K562 (cell line): ENCODE measurements around the gene COX10. TPM values are rescaled to one million over a fixed set of nuclear protein-coding genes. Genes with fewer than 3 reads are reported as not detected.

ENCODE experiments used
- ATAC-seq: fragments of 200-7000 bp; cut with Tn5 transposase; 3 replicates; pipeline ENCODE4 v1.9.1; 2020; ENCODE audit warnings: moderate library complexity
- BruUV-seq: library from RNA; stranded (reverse); fragments of 400-500 nt; replicated peaks from 2 replicates; lab custom pipeline; 2021; lab: Mats Ljungman, UMichigan
- CTCF ChIA-PET: fragments of 300-600 bp; formaldehyde crosslinking; extraction: SDS; loops from one replicate; lab custom pipeline; 2021; ENCODE audit warnings: low intra/inter-chr PET ratio; lab: Yijun Ruan, JAX
- POLR2A ChIA-PET: fragments of 300-600, 350-650 bp; sonication (Branson Sonifier 250); formaldehyde crosslinking; extraction: SDS; loops from one replicate; lab custom pipeline; 2021; ENCODE audit warnings: antibody characterized with exemption, inconsistent platforms; lab: Yijun Ruan, JAX
- DNase-seq, 4 experiments: peaks; one replicate each; pipeline versions ENCODE4 v3.0.0 to v3.0.0-alpha.2; 2011 to 2018; ENCODE audit warnings: low spot score in 3 of 4, mixed read lengths in 3 of 4; ENCODE audit errors: extremely low read depth in 1 of 4
- FAIRE-seq: peaks from 2 replicates; lab custom pipeline; 2011; peaks lifted over from hg19 to GRCh38; lab: Jason Lieb, UNC
- H2AFZ ChIP-seq: 2 replicates; pipeline ENCODE4 v1.6.0; 2011; ENCODE audit warnings: low read depth, low read length, control low read depth, inconsistent platforms
- H3K27ac ChIP-seq: fragments of 200-600 bp; 3 replicates; pipeline ENCODE4 v1.8.0; 2011; ENCODE audit warnings: low read depth, mild to moderate bottlenecking, control low read depth, inconsistent platforms, low read length, moderate library complexity, mixed read lengths; ENCODE audit errors: extremely low read depth
- H3K27me3 ChIP-seq, 2 experiments: fragments of 300-600 bp in 1 of 2; 2 replicates in 1 of 2; 3 replicates in 1 of 2; pipeline versions ENCODE4 v1.6.0 to v1.8.0; 2011; ENCODE audit warnings: inconsistent platforms in 2 of 2, low read length in 2 of 2, mild to moderate bottlenecking in 1 of 2, mixed read lengths in 1 of 2, moderate library complexity in 1 of 2; ENCODE audit not compliant: control insufficient read depth in 2 of 2, insufficient read depth in 2 of 2
- H3K36me3 ChIP-seq: fragments of 300-600 bp; 3 replicates; pipeline ENCODE4 v1.8.0; 2011; ENCODE audit warnings: mild to moderate bottlenecking, low read length, inconsistent platforms; ENCODE audit not compliant: control insufficient read depth, insufficient read depth
- H3K4me1 ChIP-seq, 2 experiments: fragments of 200-600 bp in 1 of 2; replicated peaks in 1 of 2; 2 replicates in 1 of 2; 3 replicates in 1 of 2; pipeline versions ENCODE4 v1.5.1 to v1.8.0; 2011; ENCODE audit warnings: inconsistent platforms in 2 of 2, low read length in 2 of 2, mild to moderate bottlenecking in 1 of 2, mixed read lengths in 1 of 2, moderate library complexity in 1 of 2; ENCODE audit not compliant: control insufficient read depth in 2 of 2, insufficient read depth in 2 of 2
- H3K4me2 ChIP-seq: 2 replicates; pipeline ENCODE4 v1.6.1; 2011; ENCODE audit warnings: low read length, control low read depth, inconsistent platforms, mixed read lengths; ENCODE audit not compliant: insufficient read depth
- H3K4me3 ChIP-seq: fragments of 200-600 bp; sonication (generic), shearing (Covaris generic); 2 replicates; pipeline ENCODE4 v1.5.1; 2016; ENCODE audit warnings: control low read depth, inconsistent platforms
- H3K79me2 ChIP-seq: fragments of 200-600 bp; 3 replicates; pipeline ENCODE4 v1.8.0; 2011; ENCODE audit warnings: low read length, inconsistent platforms; ENCODE audit not compliant: control insufficient read depth, insufficient read depth
- H3K9ac ChIP-seq, 2 experiments: 2 replicates each; pipeline versions ENCODE4 v1.6.0 to v1.6.1; 2011; ENCODE audit warnings: low read depth in 2 of 2, low read length in 2 of 2, control low read depth in 1 of 2, inconsistent platforms in 1 of 2, mild to moderate bottlenecking in 1 of 2, mixed read lengths in 1 of 2; ENCODE audit not compliant: insufficient read depth in 1 of 2
- H3K9me1 ChIP-seq: one replicate; pipeline ENCODE4 v1.6.0; 2011; ENCODE audit warnings: inconsistent platforms, mild to moderate bottlenecking, low read length, moderate library complexity; ENCODE audit not compliant: control insufficient read depth, insufficient read depth
- H3K9me3 ChIP-seq: replicated peaks from 2 replicates; pipeline ENCODE4 v1.5.1; 2011; ENCODE audit warnings: low read depth, low read length, inconsistent platforms; ENCODE audit not compliant: control insufficient read depth, insufficient read depth
- H4K20me1 ChIP-seq: replicated peaks from 2 replicates; pipeline ENCODE4 v1.6.1; 2011; ENCODE audit warnings: low read length, inconsistent platforms, mixed read lengths; ENCODE audit not compliant: control insufficient read depth, insufficient read depth
- DMBX1 ChIP-seq: fragments of 250-450 bp; sonication (Bioruptor Pico); IDR thresholded peaks from 2 replicates; pipeline ENCODE4 v1.8.0; 2022; ENCODE audit warnings: inconsistent platforms, mild to moderate bottlenecking, moderate library complexity, borderline replicate concordance
- HIVEP1 ChIP-seq: fragments of 250-450 bp; sonication (Bioruptor Pico); IDR thresholded peaks from 2 replicates; pipeline ENCODE4 v1.4.0; 2020; ENCODE audit warnings: mild to moderate bottlenecking
- KLF10 ChIP-seq: fragments of 250-450 bp; sonication (Bioruptor Pico); IDR thresholded peaks from 2 replicates; pipeline ENCODE4 v1.6.1; 2021; ENCODE audit warnings: matching md5 sums
- MAX ChIP-seq: sonication (generic); formaldehyde crosslinking; IDR thresholded peaks from 2 replicates; pipeline ENCODE4 v1.9.0; 2022; ENCODE audit warnings: mild to moderate bottlenecking, missing genetic modification reagents
- POLR3G ChIP-seq: IDR thresholded peaks from 2 replicates; pipeline ENCODE4 v1.6.1; 2011; ENCODE audit not compliant: insufficient read length, insufficient replicate concordance; ENCODE audit errors: extremely low read depth
- TCF15 ChIP-seq: fragments of 250-450 bp; sonication (Bioruptor Pico); IDR thresholded peaks from 2 replicates; pipeline ENCODE4 v1.8.0; 2022; ENCODE audit warnings: moderate library complexity, mild to moderate bottlenecking, inconsistent platforms
- ZNF324 ChIP-seq: fragments of 250-450 bp; sonication (Bioruptor Pico); IDR thresholded peaks from 2 replicates; pipeline ENCODE4 v1.4.0; 2020; ENCODE audit warnings: mild to moderate bottlenecking
- WGBS: fragments of 100-300 bp; shearing (Covaris generic); methylation state at CpG from one replicate; pipeline ENCODE4 v1.1.6; 2016; ENCODE audit warnings: low coverage, mixed read lengths; ENCODE audit not compliant: insufficient coverage; ENCODE audit errors: missing lambda C conversion rate; 5-methylcytosine and 5-hydroxymethylcytosine counted together
- in situ Hi-C: fragments of 300-500 bp; cut with MboI; formaldehyde crosslinking; loops from 4 replicates; pipeline ENCODE4 v1.15.0; 2018; ENCODE audit warnings: inconsistent platforms, mixed read lengths
- intact Hi-C: fragments of 100-400 bp; cut with micrococcal nuclease; formaldehyde crosslinking; loops from 2 replicates; pipeline ENCODE4 v1.14.2; 2022
- polyA plus RNA-seq, 8 experiments: library from polyadenylated mRNA; depleted of rRNA in 4 of 8; stranded (reverse) in 5 of 8; unstranded in 3 of 8; fragments of >200 nt; fragmentation: Nextera tagmentation in 2 of 8; fragmentation: Illumina TruSeq in 1 of 8; extraction: Ambion mirVana in 2 of 8; extraction: Trizol in 1 of 8; gene quantifications; 2 replicates each; pipeline versions ENCODE4 v1.2.1 to v1.2.3, GENCODE V29; 2011 to 2014; ENCODE audit warnings: inconsistent platforms in 1 of 8, missing spikeins in 1 of 8
- total RNA-seq, 7 experiments: library from RNA; depleted of rRNA in 6 of 7; stranded (reverse); fragments of >200 nt in 6 of 7; fragmentation: Illumina TruSeq in 2 of 7; extraction: Trizol in 2 of 7; gene quantifications; 2 replicates each; pipeline versions ENCODE4 v1.2.1 to v1.2.3, GENCODE V29; 2011 to 2021; ENCODE audit warnings: low replicate concordance in 1 of 7

The COX10 gene
- total and polyA plus RNA-seq, 9 of the 15 experiments (the other 6 are each of a cell fraction or from before 2014, with no cell fraction given), result 10.3 to 26.4 (median 17.8) TPM

GRCh38 chr17:14051692-14052091 lies 17.6 kb upstream of the COX10 start:
- no peaks in the 10 kb centered on the region for H3K9me1 ChIP-seq
- ChIA-PET CTCF (no interaction called here), POLR2A (no interaction called here)
- FAIRE-seq (no peak), DNase-seq (peak in 2 of 4 experiments; percentile 18 to 20), ATAC-seq (no peak)
- no peaks in the 10 kb centered on the region for H3K79me2 ChIP-seq
- no peak overlapping the region for H3K4me2 ChIP-seq
- no peaks in the 10 kb centered on the region for H3K27me3 ChIP-seq
- no peaks in the 10 kb centered on the region for H3K9me3 ChIP-seq
- intact Hi-C loops (no loop called here), in situ Hi-C loops (no loop called here)
- no peak overlapping the region for H3K4me3 ChIP-seq
- H3K36me3 ChIP-seq, result peaks cover 5% of the 10 kb centered on the region; the same call in 1 of the 3 replicates
- no peak overlapping the region for H3K9ac ChIP-seq
- WGBS, result 68% methylated on average over 4 of the region's 4 CpGs
- BruUV-seq, result no TSS peak
- H3K27ac ChIP-seq, result no peak overlapping the region
- no peak overlapping the region for H2AFZ ChIP-seq
- TF ChIP-seq POLR3G (no peak), MAX (CRISPR knock-in tag) (no peak), TCF15 (CRISPR knock-in tag) (no peak), DMBX1 (CRISPR knock-in tag) (no peak), HIVEP1 (CRISPR knock-in tag) (no peak), ZNF324 (no peak), KLF10 (CRISPR knock-in tag) (no peak)
- H4K20me1 ChIP-seq, result no peaks in the 10 kb centered on the region
- H3K4me1 ChIP-seq, result no peaks in the 10 kb centered on the region
